ENCODE data around the gene DLGAP1.

DLGAP1 gene

DNA sequence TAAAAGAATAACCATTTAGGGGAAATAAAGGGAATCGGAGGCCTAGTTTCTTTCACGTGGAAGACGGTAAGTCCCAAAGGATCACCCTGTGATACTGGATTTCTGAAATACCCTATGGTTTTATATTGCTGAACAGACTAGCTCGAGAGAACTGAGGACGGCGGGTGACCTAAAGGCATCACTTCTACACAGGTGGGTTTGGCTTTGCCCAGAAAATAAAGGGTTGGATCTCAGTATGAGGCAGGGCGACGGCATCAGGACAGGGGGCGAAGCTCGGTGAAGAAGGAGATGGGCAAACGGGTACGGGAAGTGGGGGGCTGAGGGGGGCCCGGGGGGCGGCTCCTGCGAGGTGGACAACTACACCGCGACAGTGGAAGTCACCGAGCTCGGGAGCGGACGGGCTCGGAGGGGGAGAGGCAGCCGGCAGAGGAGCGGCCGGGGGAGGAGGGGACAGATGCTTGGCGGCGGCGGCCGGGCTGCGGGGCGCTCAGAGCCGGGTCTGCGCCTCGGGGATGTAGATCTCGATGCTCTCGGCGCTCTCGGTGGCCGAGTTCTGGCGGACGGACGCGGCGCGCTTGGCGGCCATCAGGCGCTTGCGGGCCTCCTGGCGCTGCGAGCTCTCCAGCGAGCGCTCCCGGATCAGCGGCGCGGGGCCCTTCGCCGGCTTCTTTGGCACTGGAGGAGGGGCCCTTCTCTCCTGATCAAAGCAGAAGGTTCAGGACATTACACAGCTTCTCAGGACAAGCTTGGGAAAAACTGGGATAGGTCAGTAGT, 956.2 kb downstream of the DLGAP1 start:
- in situ Hi-C loops (cut with MboI; ENCODE audit: low sequenced_read_pairs) = no loop called here

DNA sequence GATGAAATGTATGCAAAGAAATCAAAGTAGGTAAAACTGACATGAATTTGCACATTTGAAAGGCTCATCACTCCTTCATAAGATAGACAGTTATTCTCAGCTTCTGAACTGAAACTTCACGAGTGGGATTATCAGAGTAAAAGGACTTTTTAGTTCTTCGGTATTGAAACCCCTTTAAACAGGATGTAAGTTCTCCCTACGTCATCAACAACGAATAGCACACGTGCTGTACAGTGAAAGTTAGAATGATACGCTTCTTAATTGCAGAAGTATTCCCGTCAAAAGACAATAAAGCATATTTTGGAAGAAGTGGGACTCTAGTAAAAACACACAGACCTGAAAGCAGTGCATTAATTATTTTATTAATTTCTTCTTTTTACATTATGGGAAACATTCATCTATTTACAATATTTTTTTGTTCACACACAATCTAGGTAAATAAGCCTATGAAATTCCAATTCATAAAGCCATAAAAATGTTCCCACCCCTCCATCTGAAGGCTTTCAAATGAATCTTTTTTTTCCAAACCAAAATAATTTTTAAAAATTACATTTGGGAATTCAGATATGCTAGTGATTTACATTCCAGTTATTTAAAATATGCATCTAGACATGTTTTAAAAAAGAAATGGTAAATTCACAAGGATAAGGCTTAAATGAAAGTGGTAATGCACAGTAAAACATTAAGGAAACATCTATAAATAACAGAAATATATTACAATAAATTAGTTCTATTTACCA, 959.2 kb downstream of the DLGAP1 start:
- in situ Hi-C loops (cut with MboI; ENCODE audit: low sequenced_read_pairs) = no loop called here

DNA sequence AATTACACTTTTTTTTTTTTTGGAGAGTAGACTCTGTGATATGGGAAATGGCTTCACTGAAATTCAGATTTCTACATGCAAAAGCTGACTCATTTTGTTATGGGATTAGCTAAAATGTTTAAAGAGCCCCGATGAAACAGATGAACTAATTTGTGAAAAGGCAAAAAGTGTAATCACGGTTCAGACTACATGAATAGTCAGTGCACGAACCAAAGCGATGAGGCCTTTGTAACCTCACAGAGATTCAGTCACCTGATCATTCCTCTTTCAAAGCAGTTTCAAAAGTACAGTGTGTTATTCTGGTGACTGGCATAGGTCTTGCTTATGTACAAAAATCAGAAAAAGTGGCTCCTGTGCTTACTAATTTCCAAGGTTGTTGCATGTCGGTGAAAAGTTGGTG, 960.5 kb downstream of the DLGAP1 start:
- in situ Hi-C loops (cut with MboI; ENCODE audit: low sequenced_read_pairs) = no loop called here

DNA sequence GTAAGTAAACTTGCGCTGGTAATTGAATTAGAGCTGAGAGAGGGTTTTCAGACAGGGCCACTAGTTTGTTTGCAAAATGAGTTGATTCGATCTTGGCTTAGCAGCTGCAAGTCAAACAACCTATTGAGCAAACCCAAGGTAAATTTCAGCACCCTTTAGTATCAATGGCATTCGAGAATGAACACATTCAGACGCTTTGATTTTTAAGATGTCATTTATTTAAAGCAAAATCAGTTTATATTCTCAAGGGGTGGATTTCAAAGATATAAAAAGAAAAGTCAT, 960.9 kb downstream of the DLGAP1 start:
- in situ Hi-C loops (cut with MboI; ENCODE audit: low sequenced_read_pairs) = no loop called here

DNA sequence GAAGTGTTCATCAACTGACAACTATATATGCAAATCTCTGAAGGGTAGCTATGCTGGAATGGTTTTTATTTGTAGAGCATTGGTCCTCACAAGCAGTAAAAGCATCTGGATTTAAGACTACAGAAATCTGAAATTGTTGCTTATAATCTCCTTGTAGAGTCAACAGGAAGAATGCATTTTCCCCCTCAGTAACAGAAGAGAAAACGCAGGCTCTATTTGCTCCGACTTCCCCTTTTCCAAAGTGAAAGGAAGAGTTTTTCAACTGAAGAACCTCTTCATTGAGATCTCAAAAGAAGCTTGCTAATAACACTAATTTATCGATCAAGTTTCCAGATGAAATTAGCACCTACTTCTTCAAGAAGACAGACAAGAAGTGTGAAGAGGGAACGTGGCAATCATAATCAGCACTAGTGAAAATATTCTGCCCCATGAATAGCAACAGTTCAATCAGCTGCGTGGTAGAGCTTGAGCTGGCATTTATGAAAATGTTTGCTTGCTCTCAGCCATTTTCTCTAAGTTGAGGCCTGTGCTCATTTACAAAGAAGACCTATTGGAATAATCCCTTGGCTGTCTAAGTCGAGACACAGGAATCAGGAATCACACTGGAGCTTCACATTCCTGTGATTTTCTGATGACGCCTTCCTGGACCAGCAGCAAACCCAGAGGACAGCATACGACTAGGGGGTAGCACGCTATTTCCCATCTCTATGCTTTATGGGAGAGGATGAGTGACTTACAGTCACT, 961.4 kb downstream of the DLGAP1 start:
- in situ Hi-C loops (cut with MboI; ENCODE audit: low sequenced_read_pairs) = no loop called here

DNA sequence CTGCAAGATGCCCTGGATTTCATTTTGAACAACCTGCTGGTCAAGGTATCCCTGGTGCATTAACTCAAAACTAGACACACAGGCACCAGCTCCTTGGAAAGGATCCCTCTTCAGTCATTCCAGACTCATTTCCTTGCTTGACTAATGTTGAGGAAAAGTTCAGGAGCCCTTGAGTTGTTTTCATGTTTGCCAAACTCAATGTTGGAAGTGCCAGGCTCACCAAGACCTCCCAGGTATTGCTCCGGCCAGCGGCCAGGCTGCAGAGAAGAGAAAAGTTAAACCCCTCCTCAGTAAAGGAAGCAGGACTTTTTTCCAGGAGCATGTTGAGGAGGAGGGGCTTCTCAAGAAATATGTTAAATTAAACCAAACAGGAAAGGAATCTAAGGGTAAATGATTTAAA, 962.4 kb downstream of the DLGAP1 start:
- in situ Hi-C loops (cut with MboI; ENCODE audit: low sequenced_read_pairs) = no loop called here

DNA sequence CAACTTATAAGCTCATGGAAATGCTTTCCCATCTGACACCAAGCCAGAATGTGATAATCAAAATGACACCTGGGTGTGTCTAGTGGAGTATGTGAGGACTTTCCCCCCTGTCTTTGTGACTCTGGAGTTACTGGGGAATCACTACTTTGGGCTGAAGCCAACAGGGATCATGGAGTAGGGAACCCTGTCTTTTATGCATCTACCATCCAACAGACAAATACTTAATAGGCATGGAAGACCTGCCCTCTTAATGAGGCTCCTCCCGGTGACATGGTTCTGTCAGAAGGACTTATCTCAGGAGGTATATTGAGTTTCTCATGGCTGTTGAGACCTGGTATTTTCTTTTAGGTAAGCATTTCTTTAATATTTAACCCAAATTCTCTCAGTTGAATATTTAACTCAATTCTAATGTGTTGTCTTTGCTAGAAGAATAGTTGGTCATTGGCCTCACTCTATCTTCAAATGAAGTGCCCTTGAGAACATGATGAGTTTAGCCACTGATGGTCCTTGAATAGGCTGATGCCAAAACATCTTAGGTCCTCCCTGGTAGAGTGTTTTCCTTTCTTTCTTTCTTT, 963.0 kb downstream of the DLGAP1 start:
- in situ Hi-C loops (cut with MboI; ENCODE audit: low sequenced_read_pairs) = no loop called here

DNA sequence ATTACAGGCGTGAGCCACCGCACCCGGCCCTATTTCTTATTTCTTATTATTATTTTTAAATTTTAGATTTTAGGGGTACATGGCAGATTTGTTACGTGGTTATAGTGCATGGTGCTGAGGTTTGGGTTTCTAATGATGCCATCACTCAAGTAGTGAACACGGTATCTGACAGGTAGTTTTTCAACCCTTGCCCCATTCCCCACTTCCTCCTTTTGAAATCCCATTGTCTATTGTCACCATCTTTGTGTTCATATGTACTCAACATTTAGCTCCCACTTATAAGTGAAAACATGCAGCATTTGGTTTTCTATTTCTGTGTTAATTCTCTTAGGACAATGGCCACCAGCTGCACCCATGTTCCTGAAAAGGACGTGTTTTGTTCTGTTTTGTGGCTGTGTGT, 965.6 kb downstream of the DLGAP1 start:
- in situ Hi-C loops (cut with MboI; ENCODE audit: low sequenced_read_pairs) = no loop called here

DNA sequence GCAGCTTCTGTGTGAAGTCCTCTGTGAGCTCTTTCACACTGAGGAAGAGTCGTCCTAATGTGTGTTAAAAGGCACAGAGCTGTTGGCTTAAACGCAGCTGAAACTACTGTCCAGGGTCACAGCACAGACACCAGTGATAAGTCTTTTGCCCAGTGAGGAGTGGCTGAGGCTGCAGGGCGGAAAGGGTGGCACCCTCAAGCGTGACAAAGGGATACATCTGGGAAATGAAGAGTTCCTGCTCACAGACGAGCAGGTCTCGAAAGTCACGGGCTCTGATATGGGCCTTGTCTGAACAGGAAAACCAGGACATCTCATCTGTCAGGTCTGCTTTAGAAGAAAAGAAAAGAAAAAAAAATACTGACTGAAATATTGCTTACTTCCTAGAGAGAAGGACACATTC, 968.6 kb downstream of the DLGAP1 start:
- in situ Hi-C loops (cut with MboI; ENCODE audit: low sequenced_read_pairs) = no loop called here

DNA sequence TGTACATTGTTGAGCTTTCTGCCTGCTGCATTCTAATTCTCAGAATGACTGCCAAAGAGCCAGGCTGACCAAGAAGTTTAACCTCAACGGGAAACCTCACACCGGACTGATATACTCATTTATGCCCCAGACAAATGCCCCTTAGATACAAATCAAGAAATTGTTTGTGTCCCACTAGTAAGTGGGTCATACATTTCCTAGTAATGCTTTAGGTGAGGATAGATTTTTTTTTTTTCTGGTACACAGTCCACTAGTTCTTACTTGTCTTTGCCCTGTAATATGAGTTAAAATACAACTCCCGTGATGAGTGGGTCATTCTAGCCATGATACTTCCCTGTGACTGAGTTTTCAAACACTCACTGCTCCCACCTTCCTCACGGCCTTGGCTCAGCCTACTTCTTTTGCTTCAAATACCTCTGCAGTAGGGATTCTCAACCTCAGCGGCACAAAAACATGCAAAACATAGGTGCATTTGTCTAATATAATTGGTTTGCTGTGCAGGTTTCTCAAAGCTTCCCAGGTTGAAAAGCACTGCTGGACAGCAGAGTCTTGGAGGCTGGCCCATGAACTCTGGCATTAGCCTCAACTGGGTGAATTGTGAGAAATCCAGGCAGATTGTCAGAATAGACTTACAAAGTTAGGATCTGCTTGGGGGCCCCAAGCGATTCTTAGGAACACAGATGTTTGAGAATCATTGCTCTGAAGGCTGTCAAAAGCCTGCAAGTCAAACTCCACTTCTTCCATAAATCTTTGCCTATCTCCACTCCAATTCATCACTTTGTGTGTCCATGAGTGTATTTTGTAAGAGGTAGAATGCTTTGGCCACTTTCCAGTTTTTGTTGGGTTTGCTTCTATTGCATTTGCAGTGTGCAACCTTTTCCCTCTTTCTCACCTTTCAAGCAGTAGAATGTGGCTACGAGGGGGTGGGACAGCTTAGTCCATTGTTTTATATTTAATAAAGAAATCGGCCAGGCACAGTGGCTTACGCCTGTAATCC, 969.7 kb downstream of the DLGAP1 start:
- in situ Hi-C loops (cut with MboI; ENCODE audit: low sequenced_read_pairs) = no loop called here

DNA sequence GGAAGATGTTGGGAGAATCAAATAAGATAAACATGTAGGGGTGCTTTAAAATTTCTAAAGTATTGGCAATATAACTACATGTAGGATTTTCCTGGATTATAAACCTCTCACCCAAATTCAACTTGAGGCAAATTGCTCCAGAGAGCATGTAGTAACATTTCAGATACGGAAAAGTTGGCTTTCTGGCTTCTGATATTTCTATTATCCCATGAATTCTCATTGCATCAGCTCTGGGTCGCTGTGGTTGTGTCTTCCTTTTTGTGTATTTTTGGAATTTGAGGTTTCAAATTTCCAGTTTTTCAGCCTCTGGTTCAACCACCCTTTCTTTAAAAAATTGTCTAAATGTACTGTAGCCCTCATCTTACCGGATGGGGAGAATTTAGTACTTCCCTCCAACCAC, 972.8 kb downstream of the DLGAP1 start:
- in situ Hi-C loops (cut with MboI; ENCODE audit: low sequenced_read_pairs) = no loop called here

DNA sequence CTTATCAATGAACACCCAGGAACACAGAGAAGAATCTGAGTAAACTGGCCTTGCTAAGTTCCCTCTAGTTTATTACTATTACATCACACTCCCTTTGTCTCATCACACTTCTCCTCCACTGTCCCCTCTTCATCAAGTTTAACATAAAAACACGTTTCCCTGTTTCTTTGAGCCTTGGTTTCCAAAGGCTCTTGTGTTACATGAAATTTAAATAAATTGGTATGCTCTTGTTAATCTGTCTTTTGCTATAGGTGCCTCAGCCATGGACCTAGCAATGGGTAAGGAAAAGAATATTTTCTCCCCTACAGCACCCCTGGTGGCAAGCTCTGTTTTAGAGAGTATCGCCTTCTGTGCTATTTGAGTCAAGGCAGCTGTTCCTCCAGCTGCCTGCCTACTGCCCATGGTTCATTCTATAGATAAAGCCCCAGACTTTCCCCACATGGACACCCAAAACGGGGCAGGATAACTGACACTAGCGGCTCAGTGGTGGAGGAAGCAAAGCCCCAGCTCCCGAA, 973.4 kb downstream of the DLGAP1 start:
- in situ Hi-C loops (cut with MboI; ENCODE audit: low sequenced_read_pairs) = no loop called here

DNA sequence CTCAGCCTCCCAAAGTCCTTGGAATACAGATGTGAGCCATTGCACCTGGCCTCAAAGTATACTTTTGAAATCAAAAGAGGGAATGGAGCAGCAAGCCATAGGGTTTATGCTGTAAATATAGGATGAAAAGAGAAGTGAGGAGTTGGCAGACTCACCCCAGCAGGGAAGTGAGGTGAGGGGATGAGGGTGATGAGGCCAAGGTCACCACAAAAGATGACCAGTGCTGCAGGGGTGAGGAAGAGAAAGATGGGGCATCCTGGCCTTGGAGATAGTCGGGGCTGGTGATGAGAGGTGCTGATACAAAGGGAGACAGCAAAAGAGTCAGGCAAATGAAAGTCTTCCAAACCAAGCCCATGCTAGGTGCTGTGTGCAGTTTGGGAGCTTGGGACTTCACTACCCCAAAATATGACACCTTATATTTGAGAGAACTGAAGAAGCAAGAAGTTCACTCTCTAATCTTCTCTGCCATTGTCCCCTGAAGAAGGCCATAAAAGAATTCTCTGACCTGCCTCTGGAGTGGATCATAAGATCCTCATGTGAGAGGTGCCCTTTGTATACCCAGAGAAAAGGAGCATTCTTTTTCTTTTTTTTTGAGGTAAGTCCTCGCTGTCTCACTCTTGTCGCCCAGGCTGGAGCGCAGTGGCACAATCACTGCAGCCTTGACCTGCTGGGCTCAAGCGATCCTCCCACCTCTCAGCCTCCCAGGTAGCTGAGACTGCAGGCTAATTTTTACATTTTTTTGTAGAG, 974.1 kb downstream of the DLGAP1 start:
- in situ Hi-C loops (cut with MboI; ENCODE audit: low sequenced_read_pairs) = no loop called here

DNA sequence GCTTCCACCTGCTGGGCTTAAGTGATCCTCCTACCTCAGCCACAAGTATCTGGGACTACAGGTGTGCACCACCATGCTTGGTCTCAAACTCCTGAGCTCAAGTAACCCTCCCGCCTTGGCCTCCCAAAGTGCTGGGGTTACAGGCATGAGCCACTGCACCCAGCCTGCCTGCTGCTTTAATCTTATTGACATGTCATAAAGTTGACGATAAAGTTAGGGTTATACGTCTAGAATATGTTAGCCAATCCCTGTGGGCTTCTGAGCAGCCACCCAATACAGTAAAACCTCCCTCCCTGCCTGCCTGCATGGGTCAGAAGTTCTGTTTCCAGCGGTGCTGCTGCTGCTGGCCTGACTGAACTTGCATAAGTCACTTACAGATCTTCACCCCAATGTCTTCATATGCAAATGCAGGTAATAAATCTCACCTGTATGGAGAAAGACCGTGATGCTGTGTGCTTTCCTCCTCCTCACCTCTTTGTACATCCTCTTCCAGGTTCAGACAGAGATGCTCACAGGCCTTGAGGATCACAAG, 975.1 kb downstream of the DLGAP1 start:
- in situ Hi-C loops (cut with MboI; ENCODE audit: low sequenced_read_pairs) = no loop called here

DNA sequence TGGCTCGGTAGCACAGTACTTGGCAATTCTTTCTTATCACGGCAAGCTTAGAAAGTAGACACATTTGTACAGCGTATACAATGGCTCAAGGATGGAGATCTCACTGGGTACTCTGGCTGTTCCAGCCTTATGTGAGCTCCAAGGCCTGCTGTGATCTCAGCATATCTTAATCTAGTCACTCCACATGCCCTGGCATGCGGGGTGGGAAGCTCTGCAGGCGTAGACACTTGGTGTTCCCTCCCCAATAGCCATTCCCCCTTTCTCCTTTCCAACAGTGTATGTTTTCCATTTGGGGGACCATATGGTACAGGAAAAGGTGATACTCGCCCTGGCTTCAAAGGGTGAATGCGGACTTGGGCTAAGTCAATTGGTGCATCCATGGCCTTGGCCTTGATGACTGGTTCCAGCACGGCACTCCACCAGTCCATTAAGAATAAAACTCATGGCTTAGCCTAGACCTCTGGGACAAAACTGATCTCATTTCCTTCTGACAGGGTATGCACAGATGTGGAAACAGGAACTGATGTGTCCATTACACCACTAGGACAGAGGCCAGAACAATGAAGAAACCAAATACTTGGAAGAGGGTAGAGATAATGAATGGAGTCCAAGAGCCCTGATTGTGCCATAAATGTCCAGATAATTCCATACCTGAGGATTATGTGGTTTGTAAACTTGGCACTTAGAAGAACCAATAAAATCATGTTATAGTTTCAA, 976.7 kb downstream of the DLGAP1 start:
- in situ Hi-C loops (cut with MboI; ENCODE audit: low sequenced_read_pairs) = no loop called here

DNA sequence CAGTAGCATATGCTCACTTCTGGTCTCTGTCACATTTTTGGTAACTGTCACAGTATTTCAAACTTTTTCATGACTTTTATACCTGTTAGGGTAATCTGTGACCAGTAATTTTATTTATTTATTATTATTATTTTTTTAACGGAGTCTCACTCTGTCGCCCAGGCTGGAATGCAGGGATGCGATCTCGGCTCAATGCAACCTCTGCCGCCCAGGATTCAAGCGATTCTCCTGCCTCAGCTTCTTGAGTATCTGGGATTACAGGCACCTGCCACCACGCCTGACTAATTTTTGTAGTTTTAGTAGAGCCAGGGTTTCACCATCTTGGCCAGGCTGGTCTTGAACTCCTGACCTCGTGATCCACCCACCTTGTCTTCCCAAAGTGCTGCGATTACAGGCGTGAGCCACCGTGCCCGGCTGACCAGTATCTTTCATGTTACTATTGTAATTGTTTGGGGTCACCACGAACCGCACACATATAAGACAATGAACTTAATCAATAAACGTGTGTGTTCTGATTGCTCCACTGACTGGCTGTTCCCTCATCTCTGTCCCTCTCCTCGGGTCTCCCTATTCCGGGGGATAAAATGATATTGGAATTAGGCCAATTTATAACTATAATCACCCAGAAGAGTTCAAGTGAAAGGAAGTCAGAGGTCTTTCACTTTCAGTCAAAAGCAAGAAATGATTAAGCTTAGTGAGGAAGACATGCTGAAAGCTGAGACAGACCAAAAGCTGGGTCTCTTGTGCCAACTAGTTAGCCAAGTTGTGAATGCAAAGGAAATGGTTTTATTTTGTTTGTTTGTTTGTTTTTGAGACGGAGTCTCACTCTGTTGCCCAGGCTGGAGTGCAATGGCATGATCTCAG, 982.2 kb downstream of the DLGAP1 start:
- in situ Hi-C loops (cut with MboI; ENCODE audit: low sequenced_read_pairs) = loop anchor here (25.0 kb wide), 1 partner anchor 189 kb away; no protein-coding TSS in a partner anchor

DNA sequence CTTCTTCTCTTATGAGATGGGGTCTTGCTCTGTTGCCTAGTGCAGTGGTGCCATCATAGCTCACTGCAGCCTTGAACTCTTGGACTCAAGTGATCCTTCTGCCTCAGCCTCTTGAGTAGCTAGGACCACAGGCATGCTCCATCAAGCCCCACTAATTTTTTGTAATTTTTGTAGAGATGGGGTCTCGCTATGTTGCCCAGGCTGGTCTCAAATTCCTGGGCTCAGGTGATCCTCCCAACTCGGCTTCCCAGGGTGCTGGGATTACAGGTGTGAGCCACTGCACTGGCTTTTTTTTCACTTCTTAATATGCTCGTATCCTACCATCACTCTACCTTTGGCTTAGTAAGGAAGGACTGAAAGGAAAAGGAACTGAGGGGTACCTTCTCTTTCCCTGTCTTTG, 983.0 kb downstream of the DLGAP1 start:
- in situ Hi-C loops (cut with MboI; ENCODE audit: low sequenced_read_pairs) = loop anchor here (25.0 kb wide), 1 partner anchor 190 kb away; no protein-coding TSS in a partner anchor
